ENCODE results near the gene BLOC1S6. TPM values are rescaled to one million over a fixed set of nuclear protein-coding genes. Genes with fewer than 3 reads are reported as not detected.

The BLOC1S6 gene
- total RNA-seq, 1 donor from 2014 or later, result 64.2 TPM

DNA sequence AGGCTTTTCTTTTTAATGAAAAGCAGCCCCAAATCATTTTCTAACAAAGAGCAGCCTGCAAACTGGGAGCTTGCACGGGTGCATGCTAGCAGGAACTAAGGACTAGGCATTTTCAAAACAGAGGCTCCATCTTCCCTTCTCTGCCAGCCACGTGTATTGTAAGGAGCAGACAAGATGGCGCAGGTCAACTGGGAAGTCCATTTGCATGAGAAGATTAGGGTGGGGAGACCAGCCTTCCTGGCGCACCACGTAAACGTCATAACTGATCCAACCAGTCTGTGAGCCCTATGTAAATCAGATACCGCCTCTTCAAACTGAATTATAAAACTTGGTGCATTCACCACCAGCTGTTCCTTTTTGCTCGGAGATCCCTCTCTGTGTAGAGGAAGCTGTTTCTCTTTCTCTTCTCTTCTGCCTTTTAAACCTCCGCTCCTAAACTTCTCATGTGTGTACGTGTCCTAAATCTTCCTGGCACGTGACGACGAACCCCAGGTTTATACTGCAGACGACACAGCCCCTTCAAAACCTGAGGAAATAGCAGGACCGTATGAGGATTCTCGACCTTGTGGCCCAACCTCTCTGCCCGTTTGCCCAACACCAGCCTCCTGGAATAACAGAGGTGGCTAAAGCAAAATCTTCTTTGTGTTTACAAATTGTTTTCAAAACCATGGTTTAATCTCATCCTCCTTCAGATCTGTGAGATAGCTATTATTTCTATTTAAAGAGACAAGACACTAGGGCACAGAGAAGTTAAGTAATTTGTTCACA lies 38.2 kb upstream of the BLOC1S6 start:
- H3K9ac ChIP-seq (ENCODE audit: low read length), result no peak overlapping the region
- no peak for FAIRE-seq
- no peak overlapping the region for H2AFZ ChIP-seq (ENCODE audit: low read depth, low read length)
- no peak overlapping the region for H3K4me2 ChIP-seq (ENCODE audit: low read length)
- H3K27ac Mint-ChIP-seq (ENCODE audit: unreplicated experiment), result no peak overlapping the region
- H3K79me2 ChIP-seq (ENCODE audit: insufficient read depth, low read length), result no peaks in the 10 kb centered on the region
- DNase-seq (ENCODE audit: low read depth), result no peak
- H3K27me3 ChIP-seq (ENCODE audit: insufficient read depth, low read length), result no peaks in the 10 kb centered on the region
- no peaks in the 10 kb centered on the region for H3K36me3 Mint-ChIP-seq (ENCODE audit: low read depth, unreplicated experiment)
- peaks cover 1% of the 10 kb centered on the region for H3K9me3 Mint-ChIP-seq (ENCODE audit: unreplicated experiment)
- no peak overlapping the region for H3K4me3 Mint-ChIP-seq (ENCODE audit: unreplicated experiment)
- no peaks in the 10 kb centered on the region for H3K36me3 ChIP-seq (ENCODE audit: insufficient read depth, low read length)
- TF ChIP-seq, protein P1, sequence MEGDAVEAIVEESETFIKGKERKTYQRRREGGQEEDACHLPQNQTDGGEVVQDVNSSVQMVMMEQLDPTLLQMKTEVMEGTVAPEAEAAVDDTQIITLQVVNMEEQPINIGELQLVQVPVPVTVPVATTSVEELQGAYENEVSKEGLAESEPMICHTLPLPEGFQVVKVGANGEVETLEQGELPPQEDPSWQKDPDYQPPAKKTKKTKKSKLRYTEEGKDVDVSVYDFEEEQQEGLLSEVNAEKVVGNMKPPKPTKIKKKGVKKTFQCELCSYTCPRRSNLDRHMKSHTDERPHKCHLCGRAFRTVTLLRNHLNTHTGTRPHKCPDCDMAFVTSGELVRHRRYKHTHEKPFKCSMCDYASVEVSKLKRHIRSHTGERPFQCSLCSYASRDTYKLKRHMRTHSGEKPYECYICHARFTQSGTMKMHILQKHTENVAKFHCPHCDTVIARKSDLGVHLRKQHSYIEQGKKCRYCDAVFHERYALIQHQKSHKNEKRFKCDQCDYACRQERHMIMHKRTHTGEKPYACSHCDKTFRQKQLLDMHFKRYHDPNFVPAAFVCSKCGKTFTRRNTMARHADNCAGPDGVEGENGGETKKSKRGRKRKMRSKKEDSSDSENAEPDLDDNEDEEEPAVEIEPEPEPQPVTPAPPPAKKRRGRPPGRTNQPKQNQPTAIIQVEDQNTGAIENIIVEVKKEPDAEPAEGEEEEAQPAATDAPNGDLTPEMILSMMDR (IDR thresholded peaks at IDR 0.05; ENCODE audit: insufficient read depth, low read depth, low read length), result no peak
- no peak for TF ChIP-seq EZH2 (IDR thresholded peaks at IDR 0.05; ENCODE audit: insufficient read depth, low read length)
- H3K4me1 Mint-ChIP-seq (ENCODE audit: low read depth, unreplicated experiment), result no peaks in the 10 kb centered on the region
- peaks cover 3% of the 10 kb centered on the region for H3K4me1 ChIP-seq (ENCODE audit: insufficient read depth, low read length)
- H3K4me3 ChIP-seq (ENCODE audit: insufficient read depth, low read depth, low read length), result no peak overlapping the region
- no peaks in the 10 kb centered on the region for H3K9me3 ChIP-seq (ENCODE audit: insufficient read depth, low read depth, low read length)
- peaks cover 3% of the 10 kb centered on the region for H3K27me3 Mint-ChIP-seq (ENCODE audit: low read depth, unreplicated experiment)
- no peaks in the 10 kb centered on the region for H4K20me1 ChIP-seq (ENCODE audit: insufficient read depth, low read length)
- H3K27ac ChIP-seq (ENCODE audit: low read depth, low read length), result no peak overlapping the region

DNA sequence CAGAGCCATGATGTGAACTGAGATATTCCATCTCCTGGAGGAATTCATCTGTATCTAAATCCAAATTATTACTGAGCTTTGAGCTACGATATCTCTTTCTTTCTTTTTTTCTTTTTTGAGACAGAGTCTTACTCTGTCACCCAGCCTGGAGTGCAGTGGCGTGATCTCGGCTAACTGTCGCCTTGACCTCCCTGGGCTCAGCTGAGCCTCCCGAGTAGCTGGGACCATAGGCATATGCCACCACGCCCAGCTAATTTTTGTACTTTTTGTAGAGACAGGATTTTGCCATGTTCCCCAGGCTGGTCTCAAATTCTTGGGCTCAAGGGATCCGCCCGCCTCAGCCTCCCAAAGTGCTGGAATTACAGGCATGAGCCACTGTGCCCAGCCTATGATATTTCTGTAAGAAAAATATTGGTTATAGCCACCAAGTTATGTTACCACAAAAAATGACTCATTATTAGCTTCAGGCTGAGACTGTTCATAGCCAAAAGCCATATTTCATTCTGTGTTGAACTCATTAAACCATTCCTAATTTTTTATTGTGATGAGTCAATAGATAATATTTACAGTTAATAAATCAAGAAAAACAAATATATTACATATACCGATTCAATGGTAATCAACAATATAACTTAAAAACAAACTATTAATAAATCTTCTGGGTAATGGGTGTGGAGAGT lies 37.5 kb upstream of the BLOC1S6 start:
- H2AFZ ChIP-seq (ENCODE audit: low read depth, low read length), result no peak overlapping the region
- peak; percentile 43 for DNase-seq (ENCODE audit: low read depth)
- no peak for FAIRE-seq

More for the DNA sequence above, 37.5 kb upstream of the BLOC1S6 start:
- Mint-ChIP-seq H3K4me1 (ENCODE audit: low read depth, unreplicated experiment) (no peaks in the 10 kb centered on the region), H3K27ac (ENCODE audit: unreplicated experiment) (no peak overlapping the region), H3K27me3 (ENCODE audit: low read depth, unreplicated experiment) (peaks cover 6% of the 10 kb centered on the region), H3K4me3 (ENCODE audit: unreplicated experiment) (no peak overlapping the region), H3K9me3 (ENCODE audit: unreplicated experiment) (peaks cover 1% of the 10 kb centered on the region), H3K36me3 (ENCODE audit: low read depth, unreplicated experiment) (no peaks in the 10 kb centered on the region)
- Histone ChIP-seq H3K4me2 (ENCODE audit: low read length) (peak overlapping the region; percentile 21), H3K9me3 (ENCODE audit: insufficient read depth, low read depth, low read length) (no peaks in the 10 kb centered on the region), H3K4me3 (ENCODE audit: insufficient read depth, low read depth, low read length) (no peak overlapping the region), H4K20me1 (ENCODE audit: insufficient read depth, low read length) (no peaks in the 10 kb centered on the region), H3K27me3 (ENCODE audit: insufficient read depth, low read length) (no peaks in the 10 kb centered on the region), H3K27ac (ENCODE audit: low read depth, low read length) (peak overlapping the region; percentile 50), H3K79me2 (ENCODE audit: insufficient read depth, low read length) (no peaks in the 10 kb centered on the region), H3K4me1 (ENCODE audit: insufficient read depth, low read length) (peaks cover 3% of the 10 kb centered on the region), H3K36me3 (ENCODE audit: insufficient read depth, low read length) (no peaks in the 10 kb centered on the region), H3K9ac (ENCODE audit: low read length) (no peak overlapping the region)
- TF ChIP-seq, protein P1 (IDR thresholded peaks at IDR 0.05; ENCODE audit: insufficient read depth, low read depth, low read length), result no peak
- TF ChIP-seq EZH2 (IDR thresholded peaks at IDR 0.05; ENCODE audit: insufficient read depth, low read length), result no peak
